NK-92 (cell line): ENCODE measurements around the gene ZSCAN30.

Experiments used
- DNase-seq: peaks from one replicate; lab custom pipeline; 2025; ENCODE audit not compliant: unreplicated experiment; lab: John Stamatoyannopoulos, UW

The ZSCAN30 gene

GRCh38 chr18:35290094-35290735 is at the start of gene ZSCAN30:
TSS of gene ZSCAN30 (minus strand) at chr18:35290229. CDS start at chr18:35264352, 25,877 bp downstream.
- DNase-seq: peak; percentile 66

- DNase-seq: no peak
Observed at GRCh38 chr18:35337286-35337685, 47.3 kb upstream of the ZSCAN30 start.

GRCh38 chr18:35335866-35336265 is 45.8 kb upstream of the ZSCAN30 start:
- no peak for DNase-seq

- DNase-seq: no peak
Observed at GRCh38 chr18:35334821-35335220, 44.8 kb upstream of the ZSCAN30 start.

- no peak for DNase-seq
Observed at GRCh38 chr18:35334212-35334611, 44.2 kb upstream of the ZSCAN30 start.

- DNase-seq: no peak
Observed at GRCh38 chr18:35331367-35332087, 41.5 kb upstream of the ZSCAN30 start.

GRCh38 chr18:35328868-35329267 is 38.8 kb upstream of the ZSCAN30 start:
- DNase-seq: no peak

- no peak for DNase-seq
Observed at GRCh38 chr18:35326695-35327387, 36.8 kb upstream of the ZSCAN30 start.

- DNase-seq: no peak
Observed at GRCh38 chr18:35324926-35325655, 35.1 kb upstream of the ZSCAN30 start.

GRCh38 chr18:35322486-35323458 is 32.7 kb upstream of the ZSCAN30 start:
- no peak for DNase-seq

GRCh38 chr18:35311496-35311895 is 21.5 kb upstream of the ZSCAN30 start:
- no peak for DNase-seq

GRCh38 chr18:35306588-35307250 is 16.7 kb upstream of the ZSCAN30 start:
- DNase-seq: no peak

GRCh38 chr18:35303610-35304009 is 13.6 kb upstream of the ZSCAN30 start:
- no peak for DNase-seq

- no peak for DNase-seq
Observed at GRCh38 chr18:35296060-35296459, 6.0 kb upstream of the ZSCAN30 start.

GRCh38 chr18:35291166-35291565 is 1.1 kb upstream of the ZSCAN30 start:
- DNase-seq: no peak

GRCh38 chr18:35289727-35290093 is 319 bp downstream of the ZSCAN30 start:
- DNase-seq: no peak

GRCh38 chr18:35289293-35289692 is 736 bp downstream of the ZSCAN30 start:
- no peak for DNase-seq

GRCh38 chr18:35284841-35285240 is 5.2 kb downstream of the ZSCAN30 start:
- DNase-seq: no peak

- DNase-seq: no peak
Observed at GRCh38 chr18:35283923-35284794, 5.9 kb downstream of the ZSCAN30 start.
